Retinal pigment epithelial cell (primary cell): Measurements from ENCODE around the gene IGFBP4.

Experiments used
- DNase-seq: peaks from one replicate; pipeline ENCODE4 v3.0.0-alpha.2; 2010; ENCODE audit warnings: low read depth
- H3K4me3 ChIP-seq: 2 replicates; pipeline ENCODE4 v1.5.1; 2011; ENCODE audit warnings: mild to moderate bottlenecking, low read length, control low read depth, moderate library complexity
- TF ChIP-seq, protein P1 (sequence below): conservative IDR thresholded peaks from 2 replicates; pipeline ENCODE4 v1.5.1; 2011; ENCODE audit warnings: low read depth, low read length, control low read depth, inconsistent platforms

Gene IGFBP4

DNA sequence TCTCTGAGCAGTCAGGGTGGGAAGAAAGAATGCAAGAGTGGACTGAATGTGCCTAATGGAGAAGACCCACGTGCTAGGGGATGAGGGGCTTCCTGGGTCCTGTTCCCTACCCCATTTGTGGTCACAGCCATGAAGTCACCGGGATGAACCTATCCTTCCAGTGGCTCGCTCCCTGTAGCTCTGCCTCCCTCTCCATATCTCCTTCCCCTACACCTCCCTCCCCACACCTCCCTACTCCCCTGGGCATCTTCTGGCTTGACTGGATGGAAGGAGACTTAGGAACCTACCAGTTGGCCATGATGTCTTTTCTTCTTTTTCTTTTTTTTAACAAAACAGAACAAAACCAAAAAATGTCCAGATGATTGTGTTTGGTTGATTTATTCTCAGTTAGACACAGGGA lies 14.1 kb downstream of the IGFBP4 start:
- no peak for DNase-seq
- H3K4me3 ChIP-seq = no peak overlapping the region
- TF ChIP-seq, protein P1, sequence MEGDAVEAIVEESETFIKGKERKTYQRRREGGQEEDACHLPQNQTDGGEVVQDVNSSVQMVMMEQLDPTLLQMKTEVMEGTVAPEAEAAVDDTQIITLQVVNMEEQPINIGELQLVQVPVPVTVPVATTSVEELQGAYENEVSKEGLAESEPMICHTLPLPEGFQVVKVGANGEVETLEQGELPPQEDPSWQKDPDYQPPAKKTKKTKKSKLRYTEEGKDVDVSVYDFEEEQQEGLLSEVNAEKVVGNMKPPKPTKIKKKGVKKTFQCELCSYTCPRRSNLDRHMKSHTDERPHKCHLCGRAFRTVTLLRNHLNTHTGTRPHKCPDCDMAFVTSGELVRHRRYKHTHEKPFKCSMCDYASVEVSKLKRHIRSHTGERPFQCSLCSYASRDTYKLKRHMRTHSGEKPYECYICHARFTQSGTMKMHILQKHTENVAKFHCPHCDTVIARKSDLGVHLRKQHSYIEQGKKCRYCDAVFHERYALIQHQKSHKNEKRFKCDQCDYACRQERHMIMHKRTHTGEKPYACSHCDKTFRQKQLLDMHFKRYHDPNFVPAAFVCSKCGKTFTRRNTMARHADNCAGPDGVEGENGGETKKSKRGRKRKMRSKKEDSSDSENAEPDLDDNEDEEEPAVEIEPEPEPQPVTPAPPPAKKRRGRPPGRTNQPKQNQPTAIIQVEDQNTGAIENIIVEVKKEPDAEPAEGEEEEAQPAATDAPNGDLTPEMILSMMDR = no peak

DNA sequence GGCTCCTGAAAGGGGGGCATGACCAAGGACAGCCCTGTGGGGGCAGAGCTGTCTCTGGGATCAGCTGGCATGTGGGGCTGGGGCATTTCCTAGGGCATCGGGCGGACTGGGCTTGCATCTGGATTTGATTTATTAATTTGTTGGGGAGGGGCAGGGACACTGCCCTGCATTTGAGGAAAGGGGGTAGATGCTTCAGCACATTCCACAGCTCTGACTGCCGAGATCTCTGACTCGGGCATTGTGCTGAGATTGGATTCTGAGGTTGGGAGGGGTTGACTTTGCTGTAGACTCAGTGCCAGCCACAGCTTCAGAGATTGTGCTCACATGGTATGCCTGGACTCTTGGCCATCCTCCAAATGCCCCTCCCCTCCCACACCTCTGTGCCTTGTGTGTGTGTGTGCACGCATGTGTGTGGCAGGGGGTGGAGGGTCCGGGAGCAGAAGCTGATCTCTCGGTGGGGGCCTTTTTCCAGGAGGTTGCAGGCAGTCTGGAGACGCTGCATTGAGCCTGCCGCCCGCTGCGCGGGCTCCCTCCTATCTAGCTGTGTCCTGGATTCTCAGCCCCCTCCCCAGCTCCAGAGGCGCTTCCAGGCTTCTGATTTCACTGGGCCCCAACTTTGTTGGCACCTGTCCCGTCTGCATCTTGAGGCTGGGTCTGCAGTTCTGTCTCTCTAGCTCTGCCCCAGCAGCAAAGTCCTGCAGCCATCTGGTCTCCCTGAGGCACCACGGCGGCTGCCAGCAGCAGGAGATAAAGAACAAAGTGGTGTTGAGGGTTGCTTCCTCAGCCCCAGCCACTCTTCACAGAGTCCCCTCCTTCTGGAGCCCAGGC lies 14.9 kb downstream of the IGFBP4 start:
- peak; percentile 78 for DNase-seq
- H3K4me3 ChIP-seq = no peak overlapping the region
- TF ChIP-seq, protein P1 = no peak

DNA sequence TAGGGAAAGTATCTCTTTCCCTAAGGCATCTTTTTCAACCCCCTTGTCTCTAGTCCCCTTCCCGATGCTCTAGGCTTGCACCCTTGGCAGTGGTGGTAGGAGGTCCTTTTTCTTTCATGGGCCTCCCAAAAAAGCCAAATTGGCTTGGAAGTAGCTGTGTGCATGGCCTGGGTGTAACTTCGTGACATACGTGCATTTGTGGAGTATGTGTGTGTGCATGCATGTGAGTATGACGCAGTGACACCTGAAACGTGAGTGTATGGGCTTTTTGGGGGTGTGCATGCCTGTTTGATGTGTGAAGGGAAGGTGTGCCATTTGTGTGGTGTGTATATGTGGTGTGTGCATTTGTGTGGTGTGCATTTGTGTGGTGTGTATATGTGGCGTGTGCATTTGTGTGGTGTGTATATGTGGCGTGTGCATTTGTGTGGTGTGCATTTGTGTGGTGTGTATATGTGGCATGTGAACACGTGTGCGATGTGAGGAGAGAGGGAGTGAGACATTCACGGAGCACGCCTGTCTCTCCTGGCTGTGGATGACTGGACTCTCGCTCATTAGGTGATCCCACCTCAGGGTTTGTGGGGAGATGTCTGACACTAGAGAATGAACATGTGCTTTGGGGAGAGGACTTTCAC lies 15.7 kb downstream of the IGFBP4 start:
- DNase-seq = no peak
- TF ChIP-seq, protein P1 = no peak
- no peak overlapping the region for H3K4me3 ChIP-seq

DNA sequence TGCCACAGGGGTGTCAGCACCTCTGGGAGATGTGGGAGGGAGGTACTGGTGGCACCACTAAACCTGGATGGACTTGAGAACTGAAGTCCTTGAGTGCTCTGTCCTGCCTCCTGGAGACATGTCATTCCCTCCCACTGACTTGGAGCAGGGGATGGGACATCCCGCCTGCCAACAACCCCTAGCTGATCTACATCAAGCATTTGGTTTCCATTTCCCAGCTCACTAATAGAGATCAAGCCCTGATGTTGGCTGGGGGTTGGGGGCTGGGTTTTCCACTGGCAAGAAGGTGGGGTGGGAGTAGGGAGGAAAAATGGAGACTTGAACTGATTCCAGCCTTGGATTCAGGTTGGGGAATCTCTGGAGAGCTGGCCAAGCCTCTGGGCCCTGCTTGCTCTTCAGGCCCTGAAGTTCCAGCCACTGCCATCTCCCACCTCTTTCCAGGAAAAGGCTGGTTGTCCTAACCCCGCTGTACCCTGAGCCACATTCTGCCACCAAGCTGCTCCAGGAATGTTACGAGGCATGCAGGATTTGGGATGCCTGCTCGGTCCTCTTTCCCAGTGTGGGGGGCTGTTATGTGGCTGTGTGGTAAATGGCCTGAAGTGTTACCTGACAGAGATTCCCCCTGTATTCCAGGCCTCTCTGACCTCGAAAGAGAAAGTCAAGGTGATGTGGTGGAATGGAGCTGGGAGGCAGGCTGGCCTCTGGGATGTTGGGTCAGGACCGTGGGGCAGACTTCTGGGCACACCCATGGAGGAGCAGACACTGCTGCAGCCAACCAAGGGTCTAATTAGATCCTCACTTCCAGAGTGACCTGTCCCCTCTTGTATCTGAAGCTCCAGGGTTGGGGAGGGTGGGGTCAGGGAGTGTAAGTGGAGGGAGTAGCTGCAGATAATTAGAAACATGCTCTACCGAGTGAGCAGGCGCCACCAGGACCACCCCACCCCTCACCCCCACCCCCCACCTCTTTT lies 16.7 kb downstream of the IGFBP4 start:
- TF ChIP-seq, protein P1 = no peak
- H3K4me3 ChIP-seq = no peak overlapping the region
- DNase-seq = no peak

DNA sequence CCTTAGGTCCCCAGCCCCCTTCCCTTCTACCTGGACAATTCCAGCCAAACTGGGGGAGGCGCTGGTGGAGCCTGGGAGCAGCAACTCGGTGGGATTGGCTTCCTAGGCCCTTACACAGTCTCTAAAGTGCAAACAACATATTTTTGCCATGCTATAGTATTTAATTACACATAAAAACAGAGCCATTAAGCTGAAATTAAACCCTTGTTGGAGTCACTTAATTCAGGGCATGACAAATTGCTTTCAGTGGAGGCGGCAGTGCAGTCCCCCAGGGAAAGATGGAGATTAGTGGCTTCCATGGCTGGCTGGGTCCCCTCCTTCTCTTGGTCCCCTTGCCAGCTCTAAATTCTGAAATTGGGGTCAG lies 17.3 kb downstream of the IGFBP4 start:
- H3K4me3 ChIP-seq = no peak overlapping the region
- TF ChIP-seq, protein P1 = no peak
- no peak for DNase-seq

DNA sequence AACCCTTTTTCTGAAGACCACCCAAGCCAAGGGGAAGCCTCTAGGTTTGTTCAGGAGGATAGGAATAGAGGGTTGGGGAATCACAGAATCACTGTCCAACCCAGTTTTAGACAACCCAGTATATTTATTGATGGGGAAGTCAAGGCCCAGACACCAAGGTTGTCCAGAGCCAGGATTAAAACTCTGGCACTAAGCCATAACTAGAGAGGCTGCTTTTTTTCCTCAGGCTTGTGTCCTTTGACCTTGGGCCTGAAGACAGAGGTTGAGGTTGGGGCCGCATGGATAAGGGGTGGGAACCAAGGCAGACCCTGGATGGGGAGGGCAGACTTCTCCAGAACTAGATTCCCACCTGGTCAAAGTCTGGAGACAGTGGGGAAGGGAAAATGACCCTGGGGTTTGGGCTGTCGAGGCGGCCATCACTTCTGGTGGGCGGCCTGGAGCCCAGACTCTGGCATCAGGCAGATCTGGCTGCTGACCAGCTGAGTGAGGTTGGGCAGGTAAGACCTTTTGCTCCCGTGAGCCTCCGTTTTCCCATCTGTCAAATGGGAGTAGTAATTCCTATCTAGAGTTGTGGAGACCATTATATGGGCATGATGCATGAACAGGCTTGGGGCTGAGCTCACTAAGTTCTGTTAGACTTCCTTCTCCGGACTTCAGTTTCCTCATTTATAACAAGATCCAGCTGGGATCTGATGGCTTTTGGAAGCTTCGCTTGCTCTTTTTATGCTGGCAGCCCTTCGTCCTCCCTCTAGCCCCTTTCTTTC lies 17.9 kb downstream of the IGFBP4 start:
- H3K4me3 ChIP-seq = no peak overlapping the region
- no peak for DNase-seq
- TF ChIP-seq, protein P1 = no peak
